ENCODE data around the gene TPK1.

TPK1 gene

DNA sequence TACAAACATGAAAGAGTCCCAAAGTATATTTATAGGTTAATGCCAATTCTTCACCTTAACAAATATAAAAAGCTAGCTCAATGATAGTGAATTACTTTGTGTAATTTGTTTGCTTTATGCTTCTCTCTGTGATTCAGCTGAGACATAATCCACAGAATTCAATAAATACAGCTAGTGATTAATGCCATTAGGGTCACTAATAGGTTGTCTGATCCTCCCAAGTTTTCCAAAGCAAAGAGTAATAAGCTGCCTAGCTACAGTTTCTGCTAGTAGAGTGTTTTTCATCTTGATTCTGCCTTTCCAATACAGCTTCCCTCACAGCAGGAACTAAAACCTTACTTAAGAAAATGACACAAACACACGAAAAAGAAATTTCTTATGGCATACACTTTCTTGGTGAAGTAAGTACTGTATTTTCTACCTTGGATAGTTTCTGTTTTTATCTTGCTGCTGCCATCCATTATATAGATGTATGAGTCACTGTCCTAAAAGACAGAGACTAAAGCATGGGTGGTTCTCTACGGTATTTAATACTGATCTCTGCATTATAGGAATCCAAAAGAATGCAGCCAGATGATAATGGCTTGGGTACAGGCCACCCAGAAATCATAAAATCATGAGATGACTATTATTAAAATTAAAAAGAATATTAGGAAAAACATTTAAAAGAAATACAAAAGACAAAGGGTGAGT, 170.0 kb downstream of the TPK1 start:
- no peak overlapping the region for H3K4me3 ChIP-seq (replicated peaks; ENCODE audit: low read depth, low read length)
- TF ChIP-seq, protein P1, sequence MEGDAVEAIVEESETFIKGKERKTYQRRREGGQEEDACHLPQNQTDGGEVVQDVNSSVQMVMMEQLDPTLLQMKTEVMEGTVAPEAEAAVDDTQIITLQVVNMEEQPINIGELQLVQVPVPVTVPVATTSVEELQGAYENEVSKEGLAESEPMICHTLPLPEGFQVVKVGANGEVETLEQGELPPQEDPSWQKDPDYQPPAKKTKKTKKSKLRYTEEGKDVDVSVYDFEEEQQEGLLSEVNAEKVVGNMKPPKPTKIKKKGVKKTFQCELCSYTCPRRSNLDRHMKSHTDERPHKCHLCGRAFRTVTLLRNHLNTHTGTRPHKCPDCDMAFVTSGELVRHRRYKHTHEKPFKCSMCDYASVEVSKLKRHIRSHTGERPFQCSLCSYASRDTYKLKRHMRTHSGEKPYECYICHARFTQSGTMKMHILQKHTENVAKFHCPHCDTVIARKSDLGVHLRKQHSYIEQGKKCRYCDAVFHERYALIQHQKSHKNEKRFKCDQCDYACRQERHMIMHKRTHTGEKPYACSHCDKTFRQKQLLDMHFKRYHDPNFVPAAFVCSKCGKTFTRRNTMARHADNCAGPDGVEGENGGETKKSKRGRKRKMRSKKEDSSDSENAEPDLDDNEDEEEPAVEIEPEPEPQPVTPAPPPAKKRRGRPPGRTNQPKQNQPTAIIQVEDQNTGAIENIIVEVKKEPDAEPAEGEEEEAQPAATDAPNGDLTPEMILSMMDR (IDR thresholded peaks at IDR 0.05; ENCODE audit: low read depth, low read length, missing control alignments), result no peak
- no peak for DNase-seq (ENCODE audit: extremely low read depth, low read depth)

DNA sequence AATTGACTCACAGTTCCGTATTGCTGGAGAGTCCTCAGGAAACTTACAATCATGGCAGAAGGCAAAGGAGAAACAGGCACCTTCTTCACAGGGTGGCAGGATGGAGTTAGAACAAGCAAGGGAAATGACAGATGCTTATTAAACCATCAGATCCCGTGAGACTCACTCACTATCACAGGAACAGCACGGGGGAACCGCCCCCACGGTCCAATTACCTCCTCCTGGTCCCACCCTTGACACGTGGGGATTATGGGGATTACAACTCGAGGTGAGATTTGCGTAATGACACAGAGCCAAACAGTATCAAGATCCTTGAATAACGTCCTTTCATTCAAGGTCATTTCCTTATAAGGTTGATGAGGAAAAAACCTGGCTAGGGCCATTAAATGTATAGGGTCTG, 176.6 kb downstream of the TPK1 start:
- TF ChIP-seq, protein P1 (IDR thresholded peaks at IDR 0.05; ENCODE audit: low read depth, low read length, missing control alignments), result no peak
- no peak for DNase-seq (ENCODE audit: extremely low read depth, low read depth)
- no peak overlapping the region for H3K4me3 ChIP-seq (replicated peaks; ENCODE audit: low read depth, low read length)

DNA sequence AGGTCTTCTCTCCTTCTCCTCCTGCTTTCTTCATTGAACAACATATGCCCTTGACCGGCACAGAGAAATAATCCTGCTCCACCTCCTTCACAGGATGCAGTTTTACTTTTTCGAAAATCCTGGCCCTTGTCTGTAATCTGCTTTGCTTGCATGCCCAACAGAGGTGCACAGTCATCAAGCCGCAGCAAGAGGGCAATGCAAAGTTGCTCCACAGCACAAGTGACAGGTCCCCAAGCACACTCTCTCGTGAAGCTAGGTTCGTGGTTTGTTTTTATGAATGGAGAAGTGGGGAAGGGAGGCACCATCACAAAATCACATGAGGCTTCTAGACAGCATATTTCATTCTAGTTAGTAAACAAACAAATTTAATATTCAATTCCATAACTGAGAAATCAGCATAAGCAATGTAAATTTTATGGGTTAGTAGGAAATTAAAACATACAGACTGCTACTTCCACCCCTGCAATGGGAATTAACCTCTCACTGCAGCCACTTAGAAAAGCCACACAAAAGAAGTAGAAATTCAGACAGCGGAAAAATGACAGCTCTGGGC, 178.8 kb downstream of the TPK1 start:
- TF ChIP-seq, protein P1 (IDR thresholded peaks at IDR 0.05; ENCODE audit: low read depth, low read length, missing control alignments), result no peak
- no peak for DNase-seq (ENCODE audit: extremely low read depth, low read depth)
- H3K4me3 ChIP-seq (replicated peaks; ENCODE audit: low read depth, low read length), result no peak overlapping the region

DNA sequence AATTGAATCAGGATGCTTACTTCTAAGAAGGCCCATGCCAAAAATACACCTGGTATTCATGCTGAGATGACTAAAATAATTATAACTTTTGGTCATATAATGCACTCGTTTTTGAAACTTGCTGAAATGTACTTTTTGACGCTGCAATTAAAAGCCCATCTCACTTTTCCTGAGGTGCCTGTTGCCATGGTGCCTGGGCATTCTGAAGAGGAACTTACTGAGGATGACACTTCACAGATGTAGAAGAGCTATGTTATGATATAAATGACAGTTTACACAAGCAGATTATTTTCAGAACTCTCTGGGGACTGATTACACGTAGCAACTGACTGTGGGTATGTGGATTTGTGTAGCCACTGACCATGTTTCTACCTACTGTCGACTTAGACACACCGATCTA, 182.4 kb downstream of the TPK1 start:
- no peak for DNase-seq (ENCODE audit: extremely low read depth, low read depth)
- no peak overlapping the region for H3K4me3 ChIP-seq (replicated peaks; ENCODE audit: low read depth, low read length)
- TF ChIP-seq, protein P1 (IDR thresholded peaks at IDR 0.05; ENCODE audit: low read depth, low read length, missing control alignments), result no peak

DNA sequence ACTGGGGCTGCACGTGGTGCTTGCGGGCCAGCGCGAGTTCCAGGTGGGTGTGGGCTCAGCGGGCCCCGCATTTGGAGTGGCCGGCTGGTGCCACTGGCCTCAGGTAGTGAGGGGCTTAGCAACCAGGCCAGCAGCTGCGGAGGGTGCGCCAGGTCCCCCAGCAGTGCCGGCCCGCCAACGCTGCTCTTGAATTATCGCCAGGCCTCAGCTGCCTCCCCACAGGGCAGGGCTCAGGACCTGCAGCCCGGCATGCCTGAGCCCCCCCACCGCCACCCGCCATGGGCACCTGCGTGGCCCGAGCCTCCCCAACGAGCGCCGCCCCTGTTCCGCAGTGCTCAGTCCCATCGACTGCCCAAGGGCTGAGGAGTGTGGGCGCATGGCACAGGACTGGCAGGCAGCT, 185.4 kb downstream of the TPK1 start:
- H3K4me3 ChIP-seq (replicated peaks; ENCODE audit: low read depth, low read length), result no peak overlapping the region
- TF ChIP-seq, protein P1 (IDR thresholded peaks at IDR 0.05; ENCODE audit: low read depth, low read length, missing control alignments), result no peak
- no peak for DNase-seq (ENCODE audit: extremely low read depth, low read depth)

DNA sequence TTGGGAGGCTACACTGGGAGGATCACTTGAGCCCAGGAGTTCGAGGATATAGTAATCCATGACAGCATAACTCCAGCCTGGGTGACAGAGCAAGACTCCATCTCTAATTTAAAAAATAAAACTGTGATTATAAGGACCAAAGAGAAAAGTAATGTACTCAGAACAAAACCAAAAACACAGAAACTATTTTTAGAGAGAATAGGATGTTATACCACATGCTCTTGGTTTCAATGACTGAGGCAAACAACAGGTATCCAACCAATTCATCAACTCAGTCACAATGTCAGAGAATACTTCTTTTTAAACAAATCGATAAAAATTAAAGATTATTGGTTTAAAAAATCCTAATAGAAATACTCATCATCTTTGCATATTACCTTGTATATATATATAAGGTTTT, 186.7 kb downstream of the TPK1 start:
- no peak for DNase-seq (ENCODE audit: extremely low read depth, low read depth)
- H3K4me3 ChIP-seq (replicated peaks; ENCODE audit: low read depth, low read length), result no peak overlapping the region
- TF ChIP-seq, protein P1 (IDR thresholded peaks at IDR 0.05; ENCODE audit: low read depth, low read length, missing control alignments), result no peak

Measured in HFF-Myc (cell line).